Activated CD4-positive, CD25-positive, alpha-beta regulatory T cell treated with anti-CD3 and anti-CD28 coated beads, Interleukin-2, amount 50 U/mL, for 24 hours (primary cell): ENCODE results near the gene ALG12.
"Not testable (repeated sequence)": the region's sequence is repeated elsewhere in the genome, so short reads cannot be mapped to it uniquely, and the experiment has no call there.

Experiments used
- ATAC-seq, 2 donors: fragments of 150-1000 bp; cut with Tn5 transposase; one replicate each; pipeline ENCODE4 v1.10.0; 2021; ENCODE audit warnings: mild to moderate bottlenecking in 1 of 2, moderate library complexity in 1 of 2

The ALG12 gene

DNA sequence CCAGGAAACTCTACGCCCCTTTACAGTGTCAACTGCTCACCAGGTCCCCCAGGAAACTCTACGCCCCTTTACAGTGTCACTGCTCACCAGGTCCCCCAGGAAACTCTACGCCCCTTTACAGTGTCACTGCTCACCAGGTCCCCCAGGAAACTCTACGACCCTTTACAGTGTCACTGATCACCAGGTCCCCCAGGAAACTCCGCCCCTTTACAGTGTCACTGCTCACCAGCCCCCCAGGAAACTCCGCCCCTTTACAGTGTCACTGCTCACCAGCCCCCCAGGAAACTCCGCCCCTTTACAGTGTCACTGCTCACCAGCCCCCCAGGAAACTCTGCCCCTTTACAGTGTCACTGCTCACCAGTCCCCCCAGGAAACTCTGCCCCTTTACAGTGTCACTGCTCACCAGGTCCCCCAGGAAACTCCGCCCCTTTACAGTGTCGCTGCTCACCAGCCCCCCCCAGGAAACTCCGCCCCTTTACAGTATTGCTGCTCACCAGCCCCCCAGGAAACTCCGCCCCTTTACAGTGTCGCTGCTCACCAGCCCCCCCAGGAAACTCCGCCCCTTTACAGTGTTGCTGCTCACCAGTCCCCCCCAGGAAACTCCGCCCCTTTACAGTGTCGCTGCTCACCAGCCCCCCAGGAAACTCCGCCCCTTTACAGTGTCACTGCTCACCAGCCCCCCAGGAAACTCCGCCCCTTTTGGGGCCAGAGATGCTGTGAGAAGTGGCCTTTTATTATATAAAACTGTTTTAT lies 27.0 kb upstream of the ALG12 start:
- ATAC-seq: not testable (repeated sequence)

DNA sequence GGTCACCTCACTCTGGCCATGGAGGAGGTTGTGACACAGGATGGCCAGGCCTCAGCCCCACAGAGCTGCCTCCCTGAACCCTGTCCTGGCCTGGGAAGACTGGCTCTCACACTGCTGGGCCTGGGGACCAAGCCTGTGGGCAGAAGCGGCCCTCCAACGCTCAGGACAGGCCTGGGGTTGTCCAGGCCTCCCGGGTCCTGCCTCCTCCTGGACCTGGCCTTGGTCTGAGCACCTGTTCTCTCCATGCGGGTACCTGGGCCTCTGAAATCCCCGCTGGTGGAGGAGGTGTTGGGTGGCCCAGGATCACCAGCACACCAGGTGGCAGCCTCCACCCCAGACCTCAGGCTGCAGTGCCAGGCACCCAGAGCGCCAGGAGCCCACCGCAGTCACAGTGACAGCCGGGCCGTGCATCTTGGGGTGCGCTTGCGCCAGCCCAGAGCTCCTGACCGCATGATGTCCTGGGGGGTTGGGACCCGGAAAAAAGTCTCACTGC lies 26.2 kb upstream of the ALG12 start:
- no peak for ATAC-seq

DNA sequence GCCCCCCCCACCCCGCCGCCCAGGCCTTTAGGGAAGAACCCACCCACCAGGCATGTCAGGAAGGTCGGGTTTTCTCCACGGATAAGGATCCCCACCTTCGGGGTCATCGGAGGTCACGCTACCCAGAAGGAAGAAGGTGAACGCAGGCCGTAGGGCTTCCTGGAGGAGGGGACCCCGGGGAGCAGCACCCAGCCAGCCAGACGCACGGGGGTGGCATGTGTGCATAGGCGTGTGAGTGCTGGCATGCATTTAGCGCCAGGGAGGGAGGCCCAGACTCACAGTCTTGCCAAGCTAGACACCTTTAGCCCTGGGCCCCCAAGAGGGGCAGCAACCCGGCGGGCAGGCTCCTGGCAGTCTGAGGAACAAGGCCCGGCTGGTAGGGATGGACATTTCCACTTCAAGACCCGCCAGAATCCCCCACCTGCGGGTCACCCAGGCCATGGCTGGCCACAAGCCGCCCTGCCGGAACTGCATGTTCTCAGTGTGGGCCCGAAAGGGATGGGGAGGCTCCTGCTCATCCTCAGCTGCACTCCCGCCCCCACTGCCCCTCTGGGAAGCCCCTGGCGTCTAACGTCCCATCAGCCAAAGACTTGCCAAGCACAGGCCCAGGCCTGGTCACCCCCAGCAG lies 25.6 kb upstream of the ALG12 start:
- ATAC-seq: peak in 1 of 2 donors; percentile 14

DNA sequence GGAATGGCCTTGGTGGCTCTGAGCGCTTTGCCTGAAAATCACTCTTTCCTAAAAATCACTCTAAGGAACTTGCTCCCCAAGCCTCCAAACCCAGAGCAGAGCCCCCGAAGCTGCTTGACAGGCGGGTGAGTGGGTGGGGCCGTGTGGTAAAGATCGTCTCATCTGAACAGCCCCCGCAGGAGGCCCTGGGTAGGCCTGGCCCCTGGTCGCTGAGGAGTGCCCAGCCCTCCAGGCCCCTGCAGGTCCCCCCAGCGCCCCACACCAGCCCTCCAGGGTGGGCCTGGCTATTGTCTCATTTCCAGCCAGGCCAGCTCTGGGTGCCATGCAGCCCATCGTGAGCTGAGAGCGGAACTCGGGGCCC lies 25.1 kb upstream of the ALG12 start:
- ATAC-seq: no peak

DNA sequence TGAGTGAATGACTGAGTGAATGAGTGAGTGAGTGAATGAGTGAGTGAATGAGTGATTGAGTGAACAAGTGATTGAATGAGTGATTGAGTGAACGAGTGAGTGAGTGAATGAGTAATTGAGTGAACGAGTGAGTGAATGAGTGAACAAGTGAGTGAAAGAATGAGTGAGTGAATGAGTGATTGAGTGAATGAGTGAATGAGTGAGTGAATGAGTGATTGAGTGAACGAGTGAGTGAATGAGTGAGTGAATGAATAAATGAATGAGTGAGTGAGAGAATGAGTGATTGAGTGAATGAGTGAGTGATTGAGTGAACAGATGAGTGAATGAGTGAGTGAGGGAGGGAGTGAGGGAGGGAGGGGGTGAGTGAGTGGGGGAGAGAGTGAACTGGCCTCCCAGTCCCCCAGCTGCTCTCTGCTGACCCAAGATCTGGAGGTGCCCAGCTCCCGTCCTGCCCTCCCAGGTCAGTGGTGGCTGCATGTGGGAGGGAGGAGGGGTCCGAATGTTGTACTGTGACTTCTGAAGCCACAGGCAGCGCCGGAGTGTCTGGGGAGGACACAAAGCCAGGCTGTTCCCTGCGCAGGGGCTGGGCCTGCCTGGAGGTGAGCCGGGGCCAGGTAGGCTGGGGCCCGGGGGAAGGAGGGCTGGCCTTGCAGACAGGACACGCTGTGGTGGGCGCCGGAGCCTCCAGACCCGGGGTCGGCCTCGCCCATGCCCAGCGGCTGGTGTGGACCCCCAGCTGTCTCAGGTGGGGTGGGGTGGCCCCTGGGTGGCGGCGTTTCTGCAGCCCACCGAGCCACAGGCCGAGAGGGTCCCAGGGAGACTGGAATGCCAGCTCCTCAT lies 24.5 kb upstream of the ALG12 start:
- no peak for ATAC-seq

DNA sequence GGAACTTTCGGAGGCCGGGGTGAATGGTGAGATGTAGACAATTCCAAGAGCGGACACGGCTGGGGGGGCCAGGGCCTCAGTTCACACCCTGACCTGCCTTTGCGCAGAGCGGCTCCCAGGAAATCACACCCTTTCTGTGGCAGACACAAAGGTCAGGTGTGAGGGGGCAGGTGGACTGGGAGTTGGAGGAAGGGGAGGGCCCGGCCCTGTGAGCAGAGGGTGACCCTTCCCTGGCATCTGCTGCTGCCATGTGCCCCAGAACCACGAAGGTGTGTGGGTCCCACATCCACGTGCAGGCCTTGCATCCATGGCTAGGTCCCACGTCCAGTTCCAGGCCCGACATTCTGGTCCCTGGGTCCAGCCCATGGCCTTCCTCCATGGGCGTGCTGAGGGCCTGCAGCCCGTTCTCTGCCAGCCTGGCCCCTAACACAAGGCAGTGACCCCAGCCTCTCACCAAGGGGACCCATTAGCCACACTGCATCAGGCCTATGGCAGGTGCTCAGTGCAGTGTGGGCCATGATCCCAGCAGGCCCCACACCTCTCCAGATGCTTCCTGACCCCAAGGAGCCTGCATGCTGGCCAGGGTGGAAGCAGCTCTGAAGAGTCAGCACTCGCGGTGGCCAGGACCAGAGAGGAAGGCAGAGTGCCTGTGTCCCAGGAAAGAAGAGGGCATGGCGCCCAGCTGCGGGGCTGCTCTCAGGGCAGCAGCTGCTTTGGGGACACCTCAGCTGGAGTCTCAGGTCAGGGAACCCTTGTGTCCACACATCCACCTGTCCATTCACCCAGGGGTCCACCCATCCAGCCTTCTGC lies 23.5 kb upstream of the ALG12 start:
- ATAC-seq: no peak

DNA sequence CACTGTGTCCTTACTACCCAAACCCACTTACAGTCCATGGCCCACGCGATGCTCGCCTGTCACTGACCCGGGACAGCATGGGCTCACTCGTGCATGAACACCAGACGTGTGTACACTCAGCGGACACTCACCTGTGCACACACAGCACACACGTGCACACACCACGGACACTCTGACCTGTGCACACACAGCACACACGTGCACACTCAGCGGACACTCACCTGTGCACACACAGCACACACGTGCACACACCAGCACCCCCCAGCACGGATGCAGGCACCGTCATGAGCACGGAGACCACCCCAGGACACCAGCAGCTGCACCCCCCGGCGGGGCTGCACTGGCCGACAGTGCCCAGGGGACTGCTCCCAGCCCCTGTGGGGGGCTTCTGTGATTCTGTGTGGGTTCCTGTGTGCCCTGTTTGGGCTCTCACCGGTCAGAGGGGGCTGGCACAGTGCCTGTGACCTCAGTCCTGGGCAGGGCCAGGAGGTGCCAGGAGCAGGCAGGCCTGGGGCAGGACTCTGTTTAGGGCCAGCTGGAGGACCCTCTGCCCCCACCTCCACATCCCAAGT lies 20.4 kb upstream of the ALG12 start:
- ATAC-seq: no peak

DNA sequence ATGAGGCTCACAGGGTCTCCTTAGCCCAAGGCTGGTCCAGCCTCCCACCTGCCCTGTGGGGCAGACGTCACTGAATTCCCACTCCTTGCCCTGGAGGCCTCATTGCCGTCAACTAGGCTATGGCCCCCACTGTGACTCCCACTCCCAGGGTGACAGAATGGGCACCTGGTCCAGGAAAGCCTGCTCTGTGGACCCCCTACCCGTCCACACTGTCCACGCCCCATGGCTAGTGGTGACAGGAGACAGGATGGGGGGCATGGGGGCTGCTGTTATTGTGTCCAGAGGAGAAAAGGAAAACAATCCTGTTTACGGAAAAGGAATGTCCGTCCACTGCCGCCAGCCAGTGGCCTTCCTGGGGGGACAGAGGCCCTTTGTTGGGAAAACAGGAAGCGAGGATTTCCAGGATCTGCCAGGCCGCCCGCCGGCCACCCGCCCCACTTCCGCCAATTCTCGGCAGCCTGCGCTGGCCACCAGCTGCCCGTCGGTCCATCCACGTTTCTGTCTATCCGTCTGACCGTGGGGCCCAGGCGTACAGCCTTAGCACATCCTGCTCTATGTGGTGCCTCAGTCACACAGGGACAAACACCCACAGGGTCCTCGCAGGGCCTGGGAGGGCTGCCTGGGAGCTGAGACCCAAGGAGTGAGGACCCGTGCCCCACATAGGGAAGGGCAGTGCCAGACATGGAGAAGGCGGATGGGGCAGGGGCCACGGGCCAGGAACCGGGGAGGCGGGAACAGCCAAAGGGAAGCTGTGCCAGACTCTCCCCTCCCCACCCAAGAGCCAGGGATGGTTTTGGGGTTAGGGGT lies 19.7 kb upstream of the ALG12 start:
- no peak for ATAC-seq

DNA sequence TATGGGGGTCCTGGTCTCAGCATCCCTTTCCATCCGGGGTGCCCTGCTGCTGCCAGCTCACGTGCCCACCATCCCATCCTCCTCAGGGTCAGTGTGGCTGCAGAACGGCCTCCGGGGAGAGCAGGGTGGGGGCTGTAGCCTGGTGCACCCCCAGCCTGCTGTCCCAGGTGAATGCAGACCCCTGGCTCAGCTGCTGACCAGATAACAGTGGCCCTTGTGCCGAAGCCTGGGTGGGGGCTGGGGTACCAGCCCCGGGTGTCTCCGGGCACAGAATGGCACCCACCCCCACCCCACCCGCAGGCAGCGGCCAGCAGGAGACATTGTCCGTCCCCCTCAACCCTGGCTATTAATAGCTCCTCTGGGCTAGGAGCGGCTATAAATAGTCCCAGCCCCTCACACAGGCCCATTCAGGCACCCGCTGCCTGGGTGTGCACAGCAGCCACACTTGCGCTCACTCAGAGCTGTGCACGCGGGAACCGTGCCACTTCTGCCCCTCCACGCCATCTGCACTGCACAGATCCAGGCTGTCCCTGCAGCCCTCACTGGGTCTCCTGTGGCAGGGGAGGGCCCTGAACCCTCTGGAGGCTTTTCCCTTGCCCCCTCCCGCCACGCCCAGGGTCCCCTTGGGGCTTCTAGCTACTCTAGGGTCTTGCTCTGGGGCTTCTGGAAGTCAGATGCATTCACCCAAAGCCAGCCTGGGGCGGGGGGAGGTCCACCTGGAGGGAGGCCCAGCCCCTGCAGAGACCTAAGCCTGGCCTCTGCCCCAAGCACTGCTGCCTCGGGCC lies 18.9 kb upstream of the ALG12 start:
- ATAC-seq: no peak

DNA sequence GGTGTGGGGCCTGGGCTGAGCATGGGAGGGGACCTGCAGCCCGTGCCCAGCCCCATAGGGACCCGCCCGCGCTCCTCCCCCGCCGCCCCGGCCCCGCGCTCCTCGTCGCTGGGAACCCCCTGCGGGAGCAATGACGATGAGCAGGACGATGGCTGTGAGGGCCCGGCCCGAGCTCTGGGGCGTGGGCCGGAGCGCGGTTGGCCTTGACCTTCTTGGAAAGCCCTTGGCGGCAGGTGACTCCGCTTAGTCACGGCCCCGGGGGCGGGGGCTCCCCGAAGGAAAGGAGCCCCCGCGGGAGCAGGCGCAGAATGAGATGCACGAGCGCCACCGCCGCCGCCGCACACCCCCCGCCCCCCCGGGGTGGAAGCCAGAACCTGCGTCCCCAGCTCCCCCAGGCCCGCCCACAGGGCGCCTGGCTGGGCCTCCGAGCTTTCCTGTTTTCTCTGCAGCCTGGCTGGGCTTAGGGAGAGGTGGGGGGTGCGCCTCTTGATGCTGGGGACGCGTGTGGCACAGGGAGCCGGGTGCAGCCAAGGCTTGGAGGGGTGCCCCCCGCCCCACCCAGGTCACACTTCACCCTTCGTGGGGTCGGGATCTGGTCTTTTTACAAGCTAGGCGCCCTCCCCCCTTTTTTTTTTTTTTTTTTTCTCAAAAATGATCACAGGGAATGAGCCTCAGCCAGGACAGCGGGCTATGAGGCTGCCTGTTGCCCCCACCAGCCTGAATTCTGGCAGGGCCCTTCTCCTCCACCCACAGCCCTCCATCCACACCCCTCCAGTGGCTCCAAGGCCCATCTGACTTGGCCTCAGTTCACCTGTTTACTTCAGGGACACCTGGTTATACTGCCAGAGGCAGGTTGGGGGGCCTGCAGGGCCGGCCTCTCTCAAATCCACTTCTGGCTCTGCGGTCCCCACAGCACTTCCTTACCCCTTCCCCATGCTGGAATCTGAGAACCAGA lies 18.1 kb upstream of the ALG12 start:
- ATAC-seq: peak; percentile 86 to 88

DNA sequence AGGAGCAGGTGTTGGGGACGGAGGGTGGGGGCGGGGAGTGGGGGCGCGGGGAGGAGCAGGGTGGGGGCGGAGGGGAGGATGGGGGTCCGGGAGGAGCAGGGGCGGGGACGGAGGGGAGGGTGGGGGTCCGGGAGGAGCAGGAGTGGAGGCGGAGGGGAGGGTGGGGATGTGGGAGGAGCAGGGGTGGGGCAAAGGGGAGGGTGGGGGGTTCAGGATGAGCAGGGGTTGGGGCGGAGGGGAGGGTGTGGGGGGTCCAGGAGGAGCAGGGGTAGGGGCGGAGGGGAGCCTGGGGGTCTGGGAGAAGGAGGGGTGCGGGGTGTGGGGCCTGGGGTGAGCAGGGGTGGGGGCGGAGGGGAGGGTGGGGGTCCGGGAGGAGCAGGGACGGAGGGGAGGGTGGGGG lies 17.3 kb upstream of the ALG12 start:
- no peak for ATAC-seq

DNA sequence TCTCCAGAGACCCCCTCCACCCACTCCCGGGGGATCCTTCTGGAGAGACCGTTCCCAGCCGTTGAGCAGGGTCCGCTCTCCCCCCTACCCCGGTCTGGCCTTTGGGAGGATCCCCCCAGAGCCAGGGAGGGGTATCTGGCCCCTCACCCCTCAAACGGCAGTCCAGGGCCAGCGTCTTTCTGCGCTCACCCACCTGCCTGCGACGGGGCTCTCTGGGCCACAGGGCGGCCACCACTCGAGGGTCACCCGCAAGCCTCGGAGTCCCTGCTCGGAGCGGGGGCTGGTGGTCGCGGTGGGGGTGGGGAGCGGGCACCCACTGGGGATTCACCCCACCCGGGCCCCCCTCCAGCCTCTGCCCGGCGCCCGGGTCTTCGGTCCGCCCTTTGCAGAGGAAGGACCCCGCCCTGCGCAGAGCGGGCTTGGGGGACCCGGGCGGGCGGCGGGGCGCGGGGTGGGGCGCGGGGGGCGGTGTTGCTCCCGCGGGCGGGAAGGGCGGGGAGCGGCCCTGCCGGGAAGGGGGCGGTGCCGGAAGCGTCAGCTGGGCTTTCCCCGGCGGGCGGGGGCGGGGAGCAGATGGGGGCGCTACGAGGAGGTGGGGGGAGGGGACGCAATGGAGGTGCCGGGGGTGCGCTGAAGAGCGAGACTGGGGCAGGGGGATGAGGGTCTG lies 16.8 kb upstream of the ALG12 start:
- ATAC-seq: peak in 1 of 2 donors; percentile 5

DNA sequence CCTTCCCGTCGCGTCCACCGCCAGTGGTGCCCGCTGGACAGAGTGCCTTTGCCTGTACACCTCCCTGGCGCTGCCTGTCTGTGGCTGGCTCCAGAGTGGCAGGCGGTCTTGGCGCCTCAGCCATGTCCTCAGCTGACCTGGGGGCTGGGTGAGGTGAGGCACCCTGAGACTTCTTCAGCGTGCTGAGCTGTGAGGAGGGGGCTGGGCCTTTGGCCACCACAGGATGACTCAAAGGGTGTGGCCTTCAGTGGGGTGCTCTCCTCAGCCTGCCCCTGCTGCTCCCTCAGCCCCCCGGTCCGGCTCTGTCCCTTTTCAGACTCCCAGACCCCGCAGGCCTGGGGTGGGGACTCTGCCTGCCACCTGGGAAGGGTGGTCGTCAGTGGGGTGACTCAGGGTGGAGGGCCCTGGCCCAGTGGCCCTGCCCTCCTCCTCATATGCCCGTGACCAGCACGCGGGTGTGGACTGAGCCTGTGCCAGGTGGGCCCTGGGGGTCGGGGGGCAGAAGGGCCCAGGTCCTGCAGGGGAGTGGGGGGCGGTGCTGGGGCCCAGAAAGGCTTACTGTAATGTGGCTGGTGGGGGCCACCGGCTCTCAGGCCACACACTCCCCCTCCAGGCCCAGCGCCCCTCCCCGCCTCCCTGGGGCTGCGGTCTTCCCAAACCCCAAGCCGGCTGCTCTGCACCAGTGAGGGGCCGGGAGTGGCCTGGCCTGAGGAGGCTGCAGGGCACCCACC lies 16.1 kb upstream of the ALG12 start:
- ATAC-seq: no peak

DNA sequence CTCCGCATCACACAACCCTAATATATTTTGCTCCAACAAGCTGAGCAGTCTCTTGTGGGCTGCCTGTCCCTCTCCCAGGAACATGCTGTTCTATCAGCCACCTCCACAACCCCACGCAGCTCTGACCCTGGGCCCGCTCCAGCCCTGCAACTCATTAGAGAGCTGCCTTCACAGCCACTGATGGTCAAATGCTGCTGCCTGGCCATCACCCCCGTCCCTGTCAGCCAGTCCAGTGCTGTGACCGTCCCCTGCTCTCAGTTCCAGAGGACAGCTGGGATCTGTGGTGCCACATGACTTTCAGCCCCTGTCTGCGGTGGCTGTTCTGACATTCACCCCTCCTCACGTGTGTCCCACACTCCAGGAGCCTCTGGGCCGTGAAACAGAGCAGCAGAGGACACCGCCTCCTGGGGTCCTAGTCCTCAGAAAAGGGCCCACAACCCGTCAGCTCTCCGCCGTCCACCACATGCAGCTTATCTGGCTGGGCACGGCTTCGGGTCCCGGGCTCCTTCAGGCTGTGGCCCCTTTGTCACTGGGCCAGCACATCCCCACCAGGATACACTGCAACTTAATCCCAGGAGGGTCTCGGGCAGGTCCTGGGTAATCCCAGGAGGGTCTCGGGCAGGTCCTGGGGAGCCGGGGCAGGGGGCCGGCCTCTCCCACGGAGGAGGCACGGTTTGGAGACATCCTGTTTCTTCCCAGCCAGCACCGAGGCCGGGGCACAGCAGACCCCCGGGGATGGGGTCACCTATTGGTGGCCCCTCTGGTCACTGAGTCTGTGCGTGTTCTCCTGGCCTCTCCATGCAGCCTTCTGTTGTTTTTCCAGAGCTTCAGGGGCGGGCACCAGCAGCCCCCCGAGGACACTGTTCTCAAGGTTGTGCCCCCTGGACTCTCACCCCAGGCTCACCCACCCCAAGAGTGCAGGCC lies 15.3 kb upstream of the ALG12 start:
- ATAC-seq: no peak

DNA sequence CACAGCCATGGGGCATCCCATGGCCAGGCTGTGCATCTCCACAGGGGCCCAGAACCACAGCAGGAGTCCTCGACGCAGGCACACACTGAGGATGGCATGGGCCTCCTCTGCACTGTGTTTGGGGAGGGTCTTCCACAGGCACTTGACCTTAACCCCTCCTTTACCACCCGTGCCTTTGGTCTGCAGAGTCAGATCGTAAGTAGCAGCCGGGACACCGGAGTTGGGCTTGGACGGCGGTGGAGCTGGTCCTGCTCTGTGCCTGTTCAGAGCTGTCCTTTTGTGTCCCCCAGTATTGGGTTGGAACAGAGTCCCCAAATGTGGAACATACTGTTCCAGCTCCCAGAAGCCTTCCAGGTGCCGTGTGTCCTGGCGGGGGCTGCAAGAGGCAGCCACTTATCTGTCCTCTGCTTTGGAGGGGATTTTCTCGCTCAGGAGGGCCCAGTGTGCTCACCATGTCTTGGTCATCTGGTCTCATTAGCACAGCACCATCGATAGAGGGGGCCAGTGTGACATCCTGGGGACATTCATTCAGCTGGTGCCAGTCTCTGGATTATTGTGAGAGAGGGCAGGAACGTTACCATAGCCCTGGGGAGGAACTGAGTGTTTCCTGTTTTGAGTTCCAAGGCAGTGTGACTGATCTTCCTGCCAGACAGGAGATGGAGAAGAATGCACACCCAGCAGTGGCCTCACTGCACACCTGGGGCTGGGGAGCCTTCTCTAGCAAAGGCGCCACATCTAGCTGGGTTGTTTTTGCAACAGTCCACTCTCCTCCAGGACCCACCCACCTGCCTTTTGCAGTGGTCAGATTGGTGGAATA lies 12.6 kb upstream of the ALG12 start:
- ATAC-seq: peak; percentile 18 to 25

DNA sequence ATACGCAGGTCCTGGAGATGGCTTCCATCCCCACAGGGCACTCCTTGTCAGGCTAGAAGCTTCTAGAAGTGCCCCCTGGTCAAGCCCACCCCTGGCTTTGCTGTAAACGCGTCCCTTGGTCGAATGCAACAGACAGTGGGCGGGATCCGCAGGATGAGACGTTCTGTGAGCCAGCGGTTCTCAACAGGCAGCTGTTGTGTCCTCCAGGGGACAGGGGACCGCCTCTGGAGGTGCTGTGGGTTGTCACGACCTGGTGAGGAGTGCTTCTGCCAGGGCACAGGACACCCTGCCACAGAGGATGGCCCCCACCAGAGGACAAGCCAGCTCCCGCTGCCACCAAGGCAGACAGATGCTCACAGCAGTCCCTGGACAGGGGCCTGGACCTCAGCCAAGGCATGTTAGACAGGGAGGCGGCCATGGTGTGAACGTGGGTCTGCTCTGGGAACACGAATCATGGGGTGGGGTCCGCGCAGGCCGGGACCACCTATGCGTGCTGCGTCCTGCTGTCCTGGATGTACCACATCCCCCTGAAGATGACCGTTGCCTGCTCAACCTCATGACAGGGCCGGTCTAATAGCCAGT lies 11.8 kb upstream of the ALG12 start:
- no peak for ATAC-seq
